T-helper 1 cell (primary cell): Measurements from ENCODE around the gene PDZK1.
"Not testable (repeated sequence)": the region's sequence is repeated elsewhere in the genome, so short reads cannot be mapped to it uniquely, and the experiment has no call there.

Experiments
- DNase-seq, 5 donors: peaks; one replicate each; pipeline ENCODE4 v3.0.0-alpha.2; 2012 to 2020

PDZK1 gene

DNA sequence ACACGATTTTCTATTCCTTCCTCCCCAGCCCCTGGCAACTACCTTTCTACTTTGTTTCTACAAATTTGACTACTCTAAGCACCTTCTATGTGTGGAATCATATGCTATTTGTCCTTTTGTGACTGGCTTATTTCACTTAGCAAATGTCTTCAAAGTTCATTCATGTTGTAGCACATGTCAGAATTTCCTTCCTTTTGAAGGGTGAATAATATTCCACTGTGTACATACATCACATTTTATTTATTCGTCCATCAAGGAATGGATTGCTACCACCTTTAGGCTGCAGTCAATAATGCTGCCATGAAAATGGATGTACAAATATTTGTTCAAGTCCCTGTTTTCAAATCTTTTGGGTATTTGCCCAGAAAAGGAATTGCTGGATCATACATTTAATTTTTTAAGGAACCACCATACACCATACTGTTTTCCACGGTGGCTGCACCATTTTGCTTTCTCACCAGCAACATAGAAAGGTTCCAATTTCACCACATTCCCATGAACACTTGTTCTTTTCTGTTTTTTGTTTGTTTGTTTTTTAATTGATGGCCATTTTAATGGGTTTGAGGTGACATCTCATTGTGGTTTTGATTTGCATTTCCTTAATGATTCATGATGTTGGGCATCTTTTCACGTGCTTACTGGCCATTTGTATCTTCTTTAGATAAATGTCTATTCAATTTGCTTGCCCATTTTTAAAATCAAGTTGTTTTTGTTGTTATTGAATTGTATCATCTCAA, 3.3 kb upstream of the PDZK1 start:
- no peak for DNase-seq

GRCh38 chr1:145708063-145708462, 895 bp upstream of the PDZK1 start:
- DNase-seq, result no peak

DNA sequence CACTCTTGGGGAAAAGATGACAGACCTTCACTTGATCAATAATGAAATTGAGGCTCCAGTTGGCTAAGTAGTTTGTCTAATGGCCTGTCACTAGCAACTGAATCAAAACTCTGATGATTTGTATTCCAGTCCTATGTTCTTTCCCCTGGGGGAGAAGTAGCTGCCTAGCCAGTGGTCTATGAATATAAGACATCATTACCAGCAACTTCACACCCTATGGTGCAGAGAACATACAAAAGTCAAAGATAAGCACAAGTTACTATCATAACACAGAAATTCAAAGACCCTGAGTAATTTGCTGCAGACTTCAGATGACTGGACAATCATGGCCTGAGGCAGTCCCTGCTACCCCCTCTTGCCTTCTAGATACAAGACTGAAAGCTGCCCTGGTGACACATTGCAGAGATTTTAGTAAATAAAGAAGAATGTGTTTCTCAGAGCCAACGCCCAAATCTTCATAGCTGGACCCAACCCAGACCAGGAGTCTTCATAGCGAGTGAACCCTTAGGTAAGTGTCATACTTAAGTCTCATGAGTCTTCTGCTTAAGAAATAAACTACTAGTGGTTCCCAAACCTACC, 993 bp downstream of the PDZK1 start:
- no peak for DNase-seq

GRCh38 chr1:145705622-145706021, 1.5 kb downstream of the PDZK1 start:
- no peak for DNase-seq

DNA sequence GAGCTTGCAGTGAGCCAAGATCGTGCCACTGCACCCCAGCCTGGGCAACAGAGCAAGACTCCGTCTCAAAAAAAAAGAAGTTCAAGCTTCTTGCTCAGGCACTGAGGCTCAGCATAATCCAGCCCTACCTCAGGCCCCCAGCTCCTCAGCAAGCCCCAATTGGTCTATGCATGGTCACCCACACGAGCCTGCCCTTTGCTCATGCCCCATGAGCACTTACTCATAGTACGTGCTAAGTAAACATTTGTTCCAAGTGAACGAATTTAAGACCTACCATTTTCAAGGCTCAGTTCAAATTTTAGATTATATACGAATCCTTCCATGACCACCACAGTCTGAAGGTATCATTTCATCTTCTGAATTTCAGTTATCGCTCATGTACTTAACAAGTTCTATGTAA, 4.3 kb downstream of the PDZK1 start:
- DNase-seq, result no peak

GRCh38 chr1:145702052-145702451, 5.1 kb downstream of the PDZK1 start:
- DNase-seq, result no peak

DNA sequence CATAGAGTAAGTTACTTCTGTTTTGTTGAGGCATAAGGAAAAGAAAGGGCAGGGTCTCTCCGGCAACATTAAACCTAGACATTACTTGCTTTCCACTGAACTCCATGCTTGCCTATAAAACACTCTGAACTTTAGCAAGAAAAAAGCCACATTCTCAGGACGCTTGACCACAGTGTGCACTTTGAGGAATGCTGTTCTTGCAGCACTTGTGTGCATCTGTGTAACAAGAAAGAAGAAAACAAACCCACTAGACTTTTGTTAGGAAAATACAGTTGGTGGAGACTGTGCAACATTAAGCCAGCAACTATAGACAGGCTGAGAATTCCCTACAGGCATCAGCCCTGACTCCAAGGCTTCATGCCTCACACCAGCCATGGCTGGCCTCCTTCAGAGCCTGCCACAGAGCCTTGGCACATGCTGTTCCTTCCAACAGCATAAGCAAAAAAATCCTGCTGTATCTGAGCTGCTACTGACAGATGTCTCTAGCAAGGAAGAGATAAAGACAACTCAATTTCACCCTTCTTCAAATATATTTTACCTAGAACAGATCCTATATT, 5.8 kb downstream of the PDZK1 start:
- DNase-seq, result no peak

GRCh38 chr1:145696630-145696960, 10.6 kb downstream of the PDZK1 start:
- DNase-seq, result no peak

DNA sequence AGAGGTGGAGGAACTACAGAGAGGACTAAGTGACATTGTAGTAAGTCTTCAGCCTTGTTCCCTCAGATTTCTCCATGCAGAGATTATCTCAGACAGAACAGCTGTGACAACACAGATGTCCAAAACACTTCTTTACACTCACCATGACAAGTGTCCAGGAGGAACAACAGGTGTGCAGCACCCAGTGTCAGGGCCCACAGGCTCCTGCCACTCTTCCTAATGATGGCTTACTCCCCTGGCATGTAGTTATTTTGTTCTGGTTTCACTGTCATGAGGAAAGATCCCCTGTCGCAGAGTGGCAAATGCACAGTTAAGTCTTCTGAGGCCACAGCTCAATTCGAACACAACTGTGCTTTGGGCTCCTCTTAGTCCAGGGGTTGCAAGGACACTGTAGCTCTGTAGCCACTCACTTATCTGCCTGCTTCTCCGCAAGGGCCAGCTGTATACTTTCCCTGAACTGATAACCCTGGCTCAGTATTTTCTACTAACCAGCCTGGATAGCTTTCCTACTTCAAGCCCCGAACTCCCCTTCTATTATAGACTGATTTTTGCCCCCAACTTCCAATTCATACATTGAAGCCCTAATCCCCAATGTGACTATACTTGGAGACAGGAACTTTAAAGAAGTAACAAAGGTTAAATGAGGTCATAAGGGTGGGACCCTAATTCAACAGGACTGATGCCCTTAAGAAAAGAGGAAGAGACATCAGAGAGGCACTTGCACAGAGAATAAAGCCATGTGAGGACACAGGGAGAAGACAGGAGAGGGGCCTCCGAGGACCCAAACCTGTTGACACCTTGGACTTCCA, 11.1 kb downstream of the PDZK1 start:
- no peak for DNase-seq

DNA sequence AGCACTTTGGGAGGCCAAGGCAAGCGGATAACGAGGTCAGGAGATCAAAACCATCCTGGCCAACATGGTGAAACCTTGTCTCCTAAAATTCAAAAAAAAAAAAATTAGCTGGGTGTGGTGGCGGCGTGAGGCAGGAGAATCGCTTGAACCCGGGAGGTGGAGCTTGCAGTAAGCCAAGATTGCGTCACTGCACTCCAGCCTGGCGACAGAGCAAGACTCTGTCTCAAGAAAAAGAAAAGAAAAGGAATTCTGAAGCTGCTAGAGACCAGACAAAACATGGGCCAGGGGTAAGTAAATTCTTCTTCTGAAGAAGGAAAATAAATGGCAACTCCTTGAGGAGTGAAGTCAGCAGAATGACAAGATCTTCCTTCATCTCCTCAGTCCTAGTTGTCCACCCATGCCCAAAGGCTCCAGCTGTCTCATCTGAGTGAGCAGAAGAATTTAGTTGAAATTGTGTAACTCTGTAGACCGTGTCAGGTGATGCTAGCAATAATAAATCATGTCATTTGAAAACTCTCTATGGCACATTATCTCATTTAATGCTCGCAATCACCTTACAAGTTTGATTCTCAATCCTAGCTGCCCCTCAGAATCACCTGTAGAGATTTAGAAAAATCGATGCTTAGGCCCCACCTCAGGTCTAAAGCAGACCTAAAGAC, 14.3 kb downstream of the PDZK1 start:
- DNase-seq, result no peak

DNA sequence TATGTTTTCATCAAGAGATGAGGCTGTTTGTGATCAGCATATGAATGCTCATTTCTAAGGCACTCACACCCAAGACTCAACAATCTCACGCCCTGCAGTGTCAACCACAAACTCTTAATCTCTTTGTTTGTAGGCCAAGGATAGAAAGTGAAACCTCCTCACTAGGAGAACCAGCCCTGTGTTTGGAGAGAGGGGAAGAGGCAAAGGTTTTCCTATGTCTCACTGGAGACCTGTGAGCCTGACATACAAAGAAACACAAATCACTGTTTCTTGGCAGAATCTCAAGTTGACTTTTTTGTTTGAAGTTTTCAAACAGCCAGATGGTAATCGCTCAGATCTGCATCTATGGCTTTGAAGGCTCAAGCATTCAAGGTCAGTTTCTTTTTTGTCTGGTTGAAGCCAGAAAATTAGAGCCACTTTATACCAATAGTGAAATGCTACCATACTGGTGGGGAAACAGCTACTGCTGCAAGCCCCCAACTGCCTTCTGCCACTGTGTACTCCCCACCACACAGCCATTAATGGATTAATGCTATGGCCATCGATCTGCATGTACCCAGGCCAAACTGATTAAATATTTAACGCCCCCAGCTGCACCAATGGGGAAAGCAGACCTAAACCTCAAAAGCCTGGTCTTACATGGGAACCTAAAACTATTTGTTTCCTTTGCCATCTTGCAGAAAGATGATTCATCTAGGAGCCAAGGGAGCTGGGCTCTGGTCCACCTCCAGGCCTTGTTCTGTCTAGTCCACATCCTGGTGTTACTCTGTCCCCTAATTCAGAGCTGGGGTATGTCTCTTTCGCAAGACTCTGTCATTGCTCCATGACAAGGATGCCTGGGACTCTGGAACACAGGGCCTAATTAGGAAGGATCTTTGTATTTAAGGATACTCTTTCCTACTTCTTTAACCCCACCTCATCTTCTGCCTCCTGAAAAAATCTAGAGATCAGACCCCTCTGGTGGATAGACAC, 16.3 kb downstream of the PDZK1 start:
- peak in 2 of 5 donors; percentile 8 to 76 for DNase-seq

DNA sequence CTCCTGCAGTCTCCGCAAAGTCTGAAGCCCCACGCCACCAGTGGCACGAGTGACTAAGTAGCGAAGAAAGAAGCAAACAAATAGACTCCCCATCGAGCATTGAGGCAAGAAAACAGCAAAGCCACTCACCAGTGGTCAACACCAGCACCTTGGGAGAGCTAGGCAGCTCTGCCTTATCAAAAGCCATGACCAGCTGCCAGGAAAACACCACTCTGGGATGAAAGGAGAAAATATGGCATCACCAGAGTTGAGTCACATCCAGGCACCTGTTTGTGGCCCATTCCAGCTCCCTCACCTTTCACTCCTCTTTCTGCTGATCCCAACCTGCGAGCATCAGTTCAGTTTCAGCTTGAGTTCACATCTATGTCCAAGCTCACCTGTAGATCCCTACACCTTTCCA, 17.2 kb downstream of the PDZK1 start:
- DNase-seq, result no peak

DNA sequence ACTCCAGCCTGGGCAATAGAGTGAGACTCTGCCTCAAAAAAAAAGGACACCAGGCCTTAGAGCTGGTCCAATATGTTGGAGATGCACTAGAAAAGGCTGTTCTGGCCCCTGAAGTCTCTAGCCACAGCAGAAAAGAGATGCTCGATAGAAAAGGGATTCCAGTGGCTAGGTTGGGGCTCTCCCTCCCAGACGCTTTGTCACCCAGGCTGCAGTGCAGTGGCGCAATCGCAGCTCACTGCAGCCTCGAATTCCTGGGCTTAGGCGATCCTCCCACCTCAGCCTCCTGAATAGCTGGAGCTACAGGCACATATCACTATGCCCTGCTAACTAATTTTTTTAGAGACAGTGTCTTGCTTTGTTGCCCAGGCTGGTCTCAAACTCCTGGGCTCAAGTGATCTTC, 18.2 kb downstream of the PDZK1 start:
- DNase-seq, result no peak

DNA sequence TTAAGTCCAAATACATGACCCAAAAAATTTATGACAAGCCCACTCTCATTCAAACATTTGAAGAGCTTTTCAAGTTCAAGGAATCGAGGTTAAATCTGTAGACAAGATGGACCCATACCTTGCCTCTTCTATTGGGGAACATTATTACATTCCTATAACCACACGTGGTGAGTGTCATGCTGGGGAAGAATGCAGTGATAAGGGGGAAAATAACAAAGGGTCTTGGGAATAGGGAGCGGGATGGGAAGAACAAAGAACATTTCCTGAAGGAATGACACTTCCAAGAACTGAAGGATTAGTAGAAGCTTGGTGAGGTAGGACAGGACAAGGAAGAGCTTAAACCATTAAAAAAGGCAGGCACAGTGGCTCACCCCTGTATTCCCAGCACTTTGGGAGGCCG, 18.8 kb downstream of the PDZK1 start:
- DNase-seq, result no peak

GRCh38 chr1:145686078-145686477, 21.1 kb downstream of the PDZK1 start:
- DNase-seq, result not testable (repeated sequence)

GRCh38 chr1:145684858-145685257, 22.3 kb downstream of the PDZK1 start:
- DNase-seq, result not testable (repeated sequence)

DNA sequence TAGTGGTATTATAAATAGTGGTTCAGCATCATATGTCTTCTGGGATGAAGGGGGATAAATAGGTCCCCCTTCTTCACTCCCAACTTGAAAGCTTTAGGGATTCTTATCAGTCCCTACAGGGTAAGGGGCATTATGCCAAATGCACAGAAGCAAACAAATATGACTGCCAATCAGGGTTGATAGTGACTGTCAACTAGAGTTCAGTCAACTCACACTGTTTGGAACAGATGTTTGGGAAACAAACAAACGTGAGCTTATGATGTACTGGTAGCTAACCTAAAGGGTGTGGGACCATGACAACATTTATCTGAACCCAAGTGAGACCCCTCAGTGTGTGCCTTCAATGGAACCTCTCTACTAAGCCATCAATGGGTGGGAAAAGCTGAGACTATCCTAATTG, 34.0 kb downstream of the PDZK1 start:
- DNase-seq, result not testable (repeated sequence)

- not testable (repeated sequence) for DNase-seq
These were observed 36.0 kb downstream of the PDZK1 start for GRCh38 chr1:145670995-145671745.

DNA sequence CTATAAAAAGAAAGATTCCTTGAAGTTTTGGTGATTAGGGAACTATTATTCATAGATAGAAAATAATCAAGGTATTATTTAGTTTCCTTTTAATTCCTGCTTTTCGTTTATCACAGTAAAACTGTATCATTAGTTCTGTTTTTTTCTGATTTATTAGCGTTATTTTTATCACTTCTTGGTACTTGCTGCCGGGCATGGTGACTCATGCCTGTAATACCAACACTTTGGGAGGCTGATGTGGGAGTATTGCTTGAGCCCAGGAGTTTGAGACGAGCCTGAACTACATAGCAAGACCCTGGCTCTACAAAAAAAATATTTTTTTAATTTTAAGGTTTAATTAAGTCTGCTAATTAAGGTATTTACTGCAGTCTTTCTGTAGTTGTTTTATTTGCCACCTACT, 42.2 kb downstream of the PDZK1 start:
- not testable (repeated sequence) for DNase-seq

- DNase-seq, result not testable (repeated sequence)
These were observed 44.7 kb downstream of the PDZK1 start for GRCh38 chr1:145662502-145662901.
